Choroid plexus epithelial cell (primary cell): ENCODE results near the gene NCAM2.
A peak's percentile ranks its signal among the peaks of the same experiment; 100 is the strongest.

Experiments used
- DNase-seq: peaks from one replicate; pipeline ENCODE4 v3.0.0-alpha.2; 2010; ENCODE audit warnings: low read depth
- H3K4me3 ChIP-seq: 2 replicates; pipeline ENCODE4 v1.5.1; 2011; ENCODE audit warnings: low read depth, mild to moderate bottlenecking, control low read depth, low read length, moderate library complexity
- TF ChIP-seq, protein P1 (sequence below): conservative IDR thresholded peaks from 2 replicates; pipeline ENCODE4 v1.5.1; 2011; ENCODE audit warnings: low read depth, mild to moderate bottlenecking, control low read depth, inconsistent platforms, low read length, moderate library complexity

The NCAM2 gene

DNA sequence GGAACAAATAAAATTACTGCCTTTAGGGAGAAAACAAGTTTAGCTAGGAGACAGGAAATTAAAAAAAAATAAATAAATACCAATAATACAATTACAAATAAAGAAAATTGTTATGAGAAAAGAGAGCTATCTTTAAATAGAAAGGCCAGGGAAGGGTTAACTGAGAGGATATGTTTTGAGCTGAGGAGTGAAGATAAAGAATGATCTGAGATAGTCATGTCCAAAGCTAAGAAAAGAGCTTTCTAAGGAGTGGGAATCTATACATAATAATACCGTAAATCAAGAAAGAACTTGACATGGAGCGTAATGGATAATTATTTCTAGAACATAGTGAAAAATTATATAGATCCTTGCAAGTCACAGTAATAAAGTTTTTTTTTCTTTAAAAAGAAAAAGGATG is 176.5 kb downstream of the NCAM2 start:
- TF ChIP-seq, protein P1, sequence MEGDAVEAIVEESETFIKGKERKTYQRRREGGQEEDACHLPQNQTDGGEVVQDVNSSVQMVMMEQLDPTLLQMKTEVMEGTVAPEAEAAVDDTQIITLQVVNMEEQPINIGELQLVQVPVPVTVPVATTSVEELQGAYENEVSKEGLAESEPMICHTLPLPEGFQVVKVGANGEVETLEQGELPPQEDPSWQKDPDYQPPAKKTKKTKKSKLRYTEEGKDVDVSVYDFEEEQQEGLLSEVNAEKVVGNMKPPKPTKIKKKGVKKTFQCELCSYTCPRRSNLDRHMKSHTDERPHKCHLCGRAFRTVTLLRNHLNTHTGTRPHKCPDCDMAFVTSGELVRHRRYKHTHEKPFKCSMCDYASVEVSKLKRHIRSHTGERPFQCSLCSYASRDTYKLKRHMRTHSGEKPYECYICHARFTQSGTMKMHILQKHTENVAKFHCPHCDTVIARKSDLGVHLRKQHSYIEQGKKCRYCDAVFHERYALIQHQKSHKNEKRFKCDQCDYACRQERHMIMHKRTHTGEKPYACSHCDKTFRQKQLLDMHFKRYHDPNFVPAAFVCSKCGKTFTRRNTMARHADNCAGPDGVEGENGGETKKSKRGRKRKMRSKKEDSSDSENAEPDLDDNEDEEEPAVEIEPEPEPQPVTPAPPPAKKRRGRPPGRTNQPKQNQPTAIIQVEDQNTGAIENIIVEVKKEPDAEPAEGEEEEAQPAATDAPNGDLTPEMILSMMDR: no peak
- no peak for DNase-seq

DNA sequence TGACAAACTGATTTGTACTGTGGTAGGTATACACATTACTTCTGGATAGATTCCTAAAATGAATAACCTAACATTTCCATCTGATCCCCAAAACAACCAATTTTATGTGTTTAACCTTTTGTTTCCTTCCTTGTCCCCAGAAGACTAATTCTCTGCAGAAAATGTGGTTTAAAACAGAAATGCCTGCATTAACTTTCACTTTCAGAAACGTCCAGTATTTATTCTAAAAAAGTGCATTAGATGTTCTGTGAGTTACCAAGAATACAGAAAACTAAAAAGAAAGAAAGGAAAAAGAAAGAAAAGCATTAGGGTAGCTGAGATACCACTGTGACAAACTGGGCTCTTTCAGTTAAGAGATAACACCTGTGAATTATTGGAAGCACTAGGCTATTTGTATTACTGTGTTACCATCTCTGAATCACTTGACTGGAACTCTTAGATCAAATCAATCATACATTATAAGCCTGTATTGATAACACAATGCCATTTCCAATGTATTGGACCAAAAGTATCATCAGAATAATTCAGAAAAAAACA is 177.7 kb downstream of the NCAM2 start:
- TF ChIP-seq, protein P1: no peak
- H3K4me3 ChIP-seq: peak overlapping the region; percentile 30
- DNase-seq: no peak

More for the DNA sequence above, 176.5 kb downstream of the NCAM2 start:
- no peak overlapping the region for H3K4me3 ChIP-seq

DNA sequence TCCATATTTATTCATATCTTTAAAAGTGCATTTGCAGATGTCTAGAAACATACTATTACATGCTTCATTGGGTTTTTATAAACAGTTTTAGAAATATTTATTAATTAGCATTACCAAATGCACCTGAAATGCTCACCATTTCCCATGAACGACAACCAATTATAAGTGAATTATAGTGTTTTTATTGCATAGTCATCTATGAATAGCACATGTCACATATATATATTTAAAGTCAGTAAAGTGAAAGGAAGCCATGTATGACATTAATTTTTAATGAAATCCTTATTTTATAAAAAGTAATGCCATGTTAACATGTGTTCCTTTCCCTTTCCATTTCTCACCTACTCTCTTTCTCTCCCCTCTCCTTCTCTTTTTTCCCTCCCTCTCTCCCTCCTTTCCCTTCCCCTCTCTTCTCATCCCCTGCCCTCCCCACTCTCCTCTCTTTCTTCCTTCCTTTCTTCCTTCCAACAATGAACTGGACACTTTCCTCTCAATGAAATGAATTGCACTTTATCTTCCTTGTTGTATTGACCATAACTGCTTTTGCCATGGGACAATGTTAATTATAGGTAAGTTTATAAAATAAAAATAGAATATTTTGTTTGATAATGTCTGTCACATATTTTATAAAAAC is 179.3 kb downstream of the NCAM2 start:
- TF ChIP-seq, protein P1: no peak
- no peak overlapping the region for H3K4me3 ChIP-seq
- DNase-seq: no peak

DNA sequence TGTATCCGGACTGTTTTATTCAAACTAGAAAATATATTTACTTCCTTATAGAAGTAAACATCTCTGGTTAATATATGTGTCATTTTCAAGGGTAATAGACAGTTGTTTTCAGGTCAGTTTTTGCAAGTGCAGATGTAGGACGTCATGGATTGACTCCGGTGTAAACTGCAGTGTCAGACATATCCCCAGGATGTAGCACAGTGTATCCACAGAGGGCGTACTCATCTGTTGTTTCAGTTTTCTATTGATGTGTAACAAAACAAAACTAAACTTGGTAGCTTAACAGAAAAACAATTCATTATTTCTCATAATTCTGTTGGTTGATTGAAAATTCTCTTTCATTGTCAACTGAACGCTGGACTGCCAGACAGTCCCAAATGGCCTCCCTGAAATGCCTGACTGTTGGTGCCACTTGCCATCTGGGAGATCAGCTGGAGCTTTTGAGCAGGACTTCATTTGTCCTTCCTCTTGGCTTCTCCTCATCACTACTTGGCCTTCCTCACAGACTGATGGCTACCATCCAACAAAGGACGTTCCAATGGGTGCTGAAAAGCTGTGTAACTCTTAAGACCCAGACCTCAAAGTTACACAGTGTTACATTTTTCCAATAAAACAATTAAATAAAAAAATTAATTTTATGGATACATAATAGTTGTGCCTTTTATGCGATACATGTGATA is 181.6 kb downstream of the NCAM2 start:
- no peak for DNase-seq
- no peak overlapping the region for H3K4me3 ChIP-seq
- TF ChIP-seq, protein P1: no peak

DNA sequence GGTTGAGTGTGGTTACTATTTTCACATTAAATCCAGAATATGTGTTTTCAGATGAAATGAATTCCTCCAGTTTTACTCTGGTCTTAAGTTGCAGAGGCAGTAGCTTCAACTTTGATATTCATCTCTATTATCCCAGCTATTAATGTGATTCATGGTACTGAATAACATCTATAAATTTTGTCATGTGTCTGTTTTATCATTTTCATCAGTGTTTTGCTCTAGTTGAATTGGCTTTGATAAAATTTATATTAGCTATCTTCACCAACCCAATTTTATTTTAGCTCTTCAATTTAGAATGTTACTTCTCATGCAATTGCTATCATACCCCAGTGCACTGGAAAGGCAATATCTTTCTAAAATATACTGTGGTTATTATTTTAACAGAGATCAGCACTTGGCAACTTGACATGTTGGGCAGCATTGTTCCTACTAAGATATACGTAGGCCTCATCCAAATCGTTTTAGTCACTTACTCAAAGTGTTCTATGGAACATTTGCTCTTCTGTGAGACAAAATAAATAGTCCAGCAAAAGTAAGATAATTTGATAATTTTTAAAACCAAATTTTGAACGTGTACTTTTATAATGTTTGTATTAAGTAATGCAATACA is 184.3 kb downstream of the NCAM2 start:
- H3K4me3 ChIP-seq: no peak overlapping the region
- DNase-seq: no peak
- TF ChIP-seq, protein P1: no peak

DNA sequence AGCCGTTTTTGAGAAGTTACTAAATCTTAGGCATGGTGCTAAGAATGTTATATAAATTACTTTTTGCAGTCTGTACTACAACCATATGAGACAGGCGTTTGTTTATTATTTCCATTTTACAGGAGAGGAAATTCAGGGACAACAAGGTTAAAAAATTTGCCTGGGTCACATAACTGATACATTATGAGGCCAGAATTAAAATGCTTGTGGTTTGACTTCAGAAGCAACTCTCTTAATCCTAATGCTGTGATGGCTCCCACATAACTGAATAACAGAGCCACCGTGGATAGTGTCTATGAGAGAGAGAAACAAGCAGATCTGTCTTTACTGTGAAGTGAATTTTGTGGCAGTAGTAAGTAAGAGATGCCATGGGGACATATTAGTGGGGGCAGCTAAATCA is 184.9 kb downstream of the NCAM2 start:
- peak; percentile 60 for DNase-seq
- TF ChIP-seq, protein P1: no peak
- no peak overlapping the region for H3K4me3 ChIP-seq
